IMR-90 (cell line): ENCODE results near the gene NR4A3. TPM values are rescaled to one million over a fixed set of nuclear protein-coding genes. Genes with fewer than 3 reads are reported as not detected.

ENCODE experiments used
- ATAC-seq: fragments of 200-7000 bp; cut with Tn5 transposase; 2 replicates; pipeline ENCODE4 v1.9.1; 2020; ENCODE audit warnings: low read depth, mild to moderate bottlenecking, moderate library complexity
- BruUV-seq: library from RNA; stranded (reverse); fragments of 400-500 nt; replicated peaks from 2 replicates; lab custom pipeline; 2021; lab: Mats Ljungman, UMichigan
- CTCF ChIA-PET: fragments of 300-600 bp; formaldehyde crosslinking; extraction: SDS; loops from one replicate; lab custom pipeline; 2021; ENCODE audit warnings: antibody characterized with exemption; lab: Yijun Ruan, JAX
- POLR2A ChIA-PET: fragments of 300-600 bp; sonication (Branson Sonifier 250); formaldehyde crosslinking; loops from one replicate; lab custom pipeline; 2022; ENCODE audit warnings: antibody characterized with exemption; ENCODE audit not compliant: unreplicated experiment; lab: Charles Lee
- DNase-seq: peaks from one replicate; pipeline ENCODE4 v3.0.0; 2013
- H2AFZ ChIP-seq: replicated peaks from 2 replicates; pipeline ENCODE3; 2013; ENCODE audit warnings: low read length, mild to moderate bottlenecking; ENCODE audit not compliant: poor library complexity
- H2AK5ac ChIP-seq: 2 replicates; pipeline ENCODE4 v1.6.1; 2013; ENCODE audit warnings: low read depth, low read length, inconsistent platforms
- H2AK9ac ChIP-seq: replicated peaks from 2 replicates; pipeline ENCODE3; 2013; ENCODE audit warnings: mild to moderate bottlenecking, low read depth, low read length, moderate library complexity; ENCODE audit not compliant: poor library complexity
- H2BK120ac ChIP-seq: 2 replicates; pipeline ENCODE4 v1.6.1; 2013; ENCODE audit warnings: low read depth, low read length, inconsistent platforms
- H2BK15ac ChIP-seq: 3 replicates; pipeline ENCODE4 v1.6.1; 2013; ENCODE audit warnings: low read depth, low read length, inconsistent platforms
- H2BK20ac ChIP-seq: 2 replicates; pipeline ENCODE4 v1.6.1; 2013; ENCODE audit warnings: low read depth, mild to moderate bottlenecking, inconsistent platforms, low read length, moderate library complexity
- H2BK5ac ChIP-seq: 2 replicates; pipeline ENCODE4 v1.6.1; 2013; ENCODE audit warnings: mild to moderate bottlenecking, low read depth, low read length, inconsistent platforms; ENCODE audit not compliant: poor library complexity, severe bottlenecking
- H3K14ac ChIP-seq: replicated peaks from 2 replicates; pipeline ENCODE4 v1.6.1; 2013; ENCODE audit warnings: low read depth, low read length, inconsistent platforms
- H3K18ac ChIP-seq: 2 replicates; pipeline ENCODE4 v1.6.1; 2013; ENCODE audit warnings: low read depth, low read length, control low read depth
- H3K23ac ChIP-seq: 2 replicates; pipeline ENCODE4 v1.6.1; 2013; ENCODE audit warnings: low read depth, low read length, inconsistent platforms
- H3K27ac ChIP-seq: 2 replicates; pipeline ENCODE4 v1.5.1; 2013; ENCODE audit warnings: mild to moderate bottlenecking, control low read depth, low read length; ENCODE audit not compliant: insufficient read depth
- H3K27me3 ChIP-seq: 2 replicates; pipeline ENCODE4 v1.6.1; 2013; ENCODE audit warnings: low read length; ENCODE audit not compliant: control insufficient read depth, insufficient read depth
- H3K36me3 ChIP-seq: 2 replicates; pipeline ENCODE4 v1.6.1; 2013; ENCODE audit warnings: low read length, mixed read lengths; ENCODE audit not compliant: control insufficient read depth, insufficient read depth
- H3K4ac ChIP-seq: 2 replicates; pipeline ENCODE4 v1.6.1; 2013; ENCODE audit warnings: low read depth, low read length, inconsistent platforms
- H3K4me1 ChIP-seq: 2 replicates; pipeline ENCODE4 v1.6.1; 2013; ENCODE audit warnings: low read length, mixed read lengths; ENCODE audit not compliant: control insufficient read depth, insufficient read depth
- H3K4me2 ChIP-seq: 2 replicates; pipeline ENCODE4 v1.6.1; 2013; ENCODE audit warnings: low read depth, mild to moderate bottlenecking, control low read depth, low read length, moderate library complexity
- H3K4me3 ChIP-seq: 2 replicates; pipeline ENCODE4 v1.5.1; 2013; ENCODE audit warnings: low read depth, mild to moderate bottlenecking, control low read depth, low read length, moderate library complexity; ENCODE audit not compliant: insufficient read depth
- H3K56ac ChIP-seq: 2 replicates; pipeline ENCODE4 v1.6.1; 2013; ENCODE audit warnings: low read length, inconsistent platforms; ENCODE audit not compliant: insufficient read depth; ENCODE audit errors: extremely low read depth
- H3K79me1 ChIP-seq, 2 experiments: 2 replicates each; pipeline ENCODE4 v1.6.1; 2013; ENCODE audit warnings: low read length in 2 of 2, inconsistent platforms in 1 of 2, low read depth in 1 of 2
- H3K9ac ChIP-seq: 2 replicates; pipeline ENCODE4 v1.6.1; 2013; ENCODE audit warnings: low read depth, low read length, control low read depth
- H3K9me1 ChIP-seq: 2 replicates; pipeline ENCODE4 v1.6.1; 2013; ENCODE audit warnings: low read length, inconsistent platforms; ENCODE audit not compliant: insufficient read depth
- H3K9me3 ChIP-seq: 2 replicates; pipeline ENCODE4 v1.6.1; 2013; ENCODE audit warnings: low read length; ENCODE audit not compliant: control insufficient read depth, insufficient read depth
- H4K20me1 ChIP-seq: 2 replicates; pipeline ENCODE4 v1.6.1; 2013; ENCODE audit warnings: low read length, inconsistent platforms; ENCODE audit not compliant: insufficient read depth
- H4K5ac ChIP-seq: 2 replicates; pipeline ENCODE4 v1.6.1; 2013; ENCODE audit warnings: mild to moderate bottlenecking, low read depth, low read length, control low read depth
- H4K8ac ChIP-seq, 2 experiments: 2 replicates each; pipeline ENCODE4 v1.6.1; 2013; ENCODE audit warnings: low read depth in 2 of 2, low read length in 2 of 2, control low read depth in 1 of 2, inconsistent platforms in 1 of 2
- H4K91ac ChIP-seq: 2 replicates; pipeline ENCODE4 v1.6.1; 2013; ENCODE audit warnings: low read depth, low read length, inconsistent platforms; ENCODE audit not compliant: insufficient read depth
- MAFK ChIP-seq: IDR thresholded peaks from 2 replicates; pipeline ENCODE4 v1.6.1; 2012; ENCODE audit warnings: low read depth, low read length, improper control_type of control experiment
- MAZ ChIP-seq: IDR thresholded peaks from 2 replicates; pipeline ENCODE4 v1.6.1; 2012; ENCODE audit warnings: low read depth, mild to moderate bottlenecking, low read length, improper control_type of control experiment, moderate library complexity, borderline replicate concordance
- NFE2L2 ChIP-seq: fragments of 150-350 bp; IDR thresholded peaks from 2 replicates; pipeline ENCODE4 v1.6.1; 2016; ENCODE audit warnings: low read depth, mild to moderate bottlenecking, low read length
- POLR2A ChIP-seq: IDR thresholded peaks from 2 replicates; pipeline ENCODE4 v1.6.1; 2012; ENCODE audit warnings: mild to moderate bottlenecking, low read depth, low read length
- RAD21 ChIP-seq: IDR thresholded peaks from 2 replicates; pipeline ENCODE4 v1.6.1; 2012; ENCODE audit warnings: low read length, improper control_type of control experiment
- RCOR1 ChIP-seq: IDR thresholded peaks from 2 replicates; pipeline ENCODE4 v1.6.1; 2012; ENCODE audit warnings: mild to moderate bottlenecking, low read length, improper control_type of control experiment; ENCODE audit not compliant: insufficient replicate concordance
- RFX5 ChIP-seq: IDR thresholded peaks from 2 replicates; pipeline ENCODE4 v1.8.0; 2012; ENCODE audit warnings: low read depth, mild to moderate bottlenecking, low read length, moderate library complexity
- SMC3 ChIP-seq: fragments of 150-350 bp; IDR thresholded peaks from 2 replicates; pipeline ENCODE4 v1.6.1; 2016; ENCODE audit warnings: low read depth, mild to moderate bottlenecking, antibody characterized with exemption, low read length, moderate library complexity
- WGBS, 2 experiments: methylation state at CpG; one replicate each; pipeline versions ENCODE4 v1.1.5 to v1.1.7; 2013; ENCODE audit warnings: missing lambda C conversion rate in 2 of 2; ENCODE audit not compliant: insufficient read length in 1 of 2; ENCODE audit errors: extremely low coverage in 2 of 2; 5-methylcytosine and 5-hydroxymethylcytosine counted together
- dilution Hi-C: fragments of 300-500 bp; cut with HindIII; formaldehyde crosslinking; loops from one replicate; pipeline ENCODE4 v1.14.3; 2018; ENCODE audit warnings: low sequenced_read_pairs; ENCODE audit not compliant: unreplicated experiment
- in situ Hi-C: fragments of 300-500 bp; cut with MboI; formaldehyde crosslinking; loops from 3 replicates; pipeline ENCODE4 v1.14.3; 2019; ENCODE audit warnings: low sequenced_read_pairs, inconsistent platforms, mixed read lengths
- intact Hi-C: fragments of 100-400 bp; cut with micrococcal nuclease; formaldehyde crosslinking; loops from 2 replicates; pipeline ENCODE4 v1.10.0; 2022
- polyA plus RNA-seq, 3 experiments: library from polyadenylated mRNA; depleted of rRNA; stranded (reverse); fragments of >200 nt; gene quantifications; 2 replicates each; pipeline ENCODE4 v1.2.3, GENCODE V29; 2012; ENCODE audit warnings: low replicate concordance in 1 of 3
- total RNA-seq: library from RNA; depleted of rRNA; stranded (reverse); fragments of >200 nt; gene quantifications from 2 replicates; pipeline ENCODE4 v1.2.3, GENCODE V29; 2012
- TF ChIP-seq, protein P1 (sequence below): fragments of 150-350 bp; IDR thresholded peaks from 2 replicates; pipeline ENCODE4 v1.6.1; 2016; ENCODE audit warnings: low read depth, mild to moderate bottlenecking, low read length, moderate library complexity, borderline replicate concordance
- TF ChIP-seq, protein P2 (sequence below): fragments of 150-350 bp; IDR thresholded peaks from 2 replicates; pipeline ENCODE4 v1.6.1; 2017; ENCODE audit warnings: mild to moderate bottlenecking, antibody characterized with exemption, low read length, low read depth

The NR4A3 gene
- total and polyA plus RNA-seq, 2 of the 4 experiments (the other 2 are of a cell fraction), result 0.27 to 0.54 TPM

GRCh38 chr9:99825172-99826046, 3.7 kb downstream of the NR4A3 start:
- Histone ChIP-seq H4K8ac (no peak overlapping the region), H3K27me3 (no peaks in the 10 kb centered on the region), H3K4me1 (no peaks in the 10 kb centered on the region), H2AK5ac (no peak overlapping the region), H3K4ac (no peak overlapping the region), H4K20me1 (peaks cover 4% of the 10 kb centered on the region), H3K14ac (no peak overlapping the region), H2BK5ac (no peak overlapping the region), H3K36me3 (peaks cover 8% of the 10 kb centered on the region), H2BK120ac (no peak overlapping the region), H3K9me3 (no peaks in the 10 kb centered on the region), H3K4me2 (no peak overlapping the region), H2AFZ (peak overlapping the region; percentile 99), H3K18ac (no peak overlapping the region), H4K5ac (no peak overlapping the region), H2AK9ac (no peak overlapping the region), H3K56ac (no peak overlapping the region), H3K9ac (no peak overlapping the region), H3K79me1 (peaks cover 0 to 14% of the 10 kb centered on the region in 2 experiments; a peak in 1 of 4 replicates), H3K27ac (no peak overlapping the region), H3K23ac (no peak overlapping the region), H4K91ac (no peak overlapping the region), H3K9me1 (no peaks in the 10 kb centered on the region; the same call in 1 of the 2 replicates), H2BK15ac (no peak overlapping the region), H3K4me3 (no peak overlapping the region), H2BK20ac (no peak overlapping the region)
- CTCF ChIA-PET, result interaction anchor here (0.7 to 0.8 kb wide), 2 partner anchors 188 to 1396 kb away, joined by 3 to 7 read pairs; no protein-coding TSS in a partner anchor
- POLR2A ChIA-PET, result no interaction called here
- intact Hi-C loops (no loop called here), dilution Hi-C loops (no loop called here), in situ Hi-C loops (loop anchor here (25.0 kb wide), 1 partner anchor 963 kb away; no protein-coding TSS in a partner anchor)
- ATAC-seq (no peak), DNase-seq (no peak)
- TF ChIP-seq NFE2L2 (no peak), MAFK (no peak), RCOR1 (no peak), POLR2A (no peak), RFX5 (no peak), SMC3 (no peak), RAD21 (no peak), MAZ (no peak)
- TF ChIP-seq, protein P1, sequence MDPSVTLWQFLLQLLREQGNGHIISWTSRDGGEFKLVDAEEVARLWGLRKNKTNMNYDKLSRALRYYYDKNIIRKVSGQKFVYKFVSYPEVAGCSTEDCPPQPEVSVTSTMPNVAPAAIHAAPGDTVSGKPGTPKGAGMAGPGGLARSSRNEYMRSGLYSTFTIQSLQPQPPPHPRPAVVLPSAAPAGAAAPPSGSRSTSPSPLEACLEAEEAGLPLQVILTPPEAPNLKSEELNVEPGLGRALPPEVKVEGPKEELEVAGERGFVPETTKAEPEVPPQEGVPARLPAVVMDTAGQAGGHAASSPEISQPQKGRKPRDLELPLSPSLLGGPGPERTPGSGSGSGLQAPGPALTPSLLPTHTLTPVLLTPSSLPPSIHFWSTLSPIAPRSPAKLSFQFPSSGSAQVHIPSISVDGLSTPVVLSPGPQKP, result no peak
- TF ChIP-seq, protein P2, sequence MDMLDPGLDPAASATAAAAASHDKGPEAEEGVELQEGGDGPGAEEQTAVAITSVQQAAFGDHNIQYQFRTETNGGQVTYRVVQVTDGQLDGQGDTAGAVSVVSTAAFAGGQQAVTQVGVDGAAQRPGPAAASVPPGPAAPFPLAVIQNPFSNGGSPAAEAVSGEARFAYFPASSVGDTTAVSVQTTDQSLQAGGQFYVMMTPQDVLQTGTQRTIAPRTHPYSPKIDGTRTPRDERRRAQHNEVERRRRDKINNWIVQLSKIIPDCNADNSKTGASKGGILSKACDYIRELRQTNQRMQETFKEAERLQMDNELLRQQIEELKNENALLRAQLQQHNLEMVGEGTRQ, result no peak
- 75% methylated on average over 9 of the region's 44 CpGs; no CpG with 5 or more reads in 1 of the 2 experiments for WGBS, 2 experiments
- no TSS peak for BruUV-seq
